Embryonic facial prominence (tissue), 1 donor: ENCODE data around the gene SNRPD2.

Experiments
- DNase-seq: peaks from one replicate; pipeline ENCODE4 v3.0.0-alpha.2; 2016; ENCODE audit errors: extremely low spot score

The SNRPD2 gene

GRCh38 chr19:45657520-45658167, 34.1 kb downstream of the SNRPD2 start:
- no peak for DNase-seq

DNA sequence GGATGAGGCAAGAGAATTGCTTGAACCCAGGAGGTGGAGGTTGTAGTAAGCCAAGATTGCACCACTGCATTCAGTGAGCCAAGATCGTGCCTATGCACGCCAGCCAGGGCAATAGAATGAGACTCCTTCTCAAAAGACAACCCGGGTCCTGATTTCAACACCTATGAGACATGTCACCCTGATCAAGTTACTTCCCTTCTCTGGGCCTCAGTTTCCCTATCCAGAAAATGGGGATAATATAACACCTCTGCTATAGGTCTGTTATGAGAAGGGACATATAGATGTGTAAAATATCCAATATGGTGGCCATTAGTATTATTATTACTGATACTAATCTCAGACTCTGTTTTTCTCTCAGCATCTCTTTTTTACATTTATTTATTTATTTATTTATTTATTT, 36.7 kb downstream of the SNRPD2 start:
- DNase-seq: no peak

DNA sequence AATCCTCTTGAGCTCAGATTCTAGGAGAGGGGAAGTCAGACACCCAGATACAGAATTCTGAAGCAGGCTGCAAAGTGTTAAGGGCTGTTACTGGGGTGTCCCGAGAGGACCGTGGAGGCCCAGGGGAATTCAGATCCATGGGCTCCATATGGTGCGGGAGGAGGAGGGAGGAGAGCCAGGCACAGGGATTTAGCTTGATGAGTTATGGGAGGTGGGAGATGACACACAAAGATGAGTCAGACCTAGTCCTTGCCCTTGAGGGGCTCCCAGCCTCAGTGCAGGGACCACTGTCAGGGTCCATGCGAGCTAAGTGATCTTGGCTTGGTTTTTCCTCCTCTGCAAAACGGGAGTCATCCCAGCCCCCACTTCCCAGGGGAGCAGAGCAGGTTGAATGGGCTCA, 38.1 kb downstream of the SNRPD2 start:
- no peak for DNase-seq

GRCh38 chr19:45650722-45651121, 41.0 kb downstream of the SNRPD2 start:
- DNase-seq: no peak

GRCh38 chr19:45646345-45646698, 45.4 kb downstream of the SNRPD2 start:
- no peak for DNase-seq

DNA sequence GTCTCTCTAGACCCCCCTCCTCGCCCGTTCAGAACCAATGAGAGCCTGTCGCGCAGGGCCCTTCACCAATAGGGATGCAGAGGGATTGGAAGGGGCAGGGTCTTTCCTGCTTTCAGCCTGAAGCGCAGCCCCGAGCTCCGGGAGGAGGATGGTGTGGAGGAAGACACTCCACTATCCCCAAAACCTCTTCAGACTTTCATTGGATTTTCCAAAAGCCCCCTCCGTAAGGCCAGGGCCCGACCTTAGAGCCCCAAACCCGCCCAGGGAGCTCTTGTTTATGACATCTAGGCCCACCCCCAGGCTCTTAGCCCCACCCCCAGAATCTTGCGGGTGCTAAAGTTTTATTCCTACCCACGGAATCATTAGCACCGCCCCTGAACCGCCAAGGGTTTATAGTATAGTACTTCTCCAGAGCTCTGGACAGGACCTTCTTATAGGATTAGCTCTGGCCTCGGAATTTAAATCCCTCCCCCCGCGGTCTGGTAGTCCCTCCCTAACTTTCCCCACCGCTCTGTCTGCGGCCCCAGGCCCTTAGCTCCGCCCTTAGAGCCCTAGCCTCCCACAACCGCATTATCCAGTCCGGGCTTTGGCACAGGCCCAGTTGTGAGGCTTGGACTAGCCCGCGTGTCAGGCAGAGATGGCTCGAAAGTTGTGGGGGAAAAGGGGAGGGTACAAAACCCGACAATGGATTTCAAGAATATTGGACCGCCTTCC, 46.0 kb downstream of the SNRPD2 start:
- DNase-seq: peak; percentile 58

- DNase-seq: no peak
These were observed 46.6 kb downstream of the SNRPD2 start for GRCh38 chr19:45645068-45645630.

DNA sequence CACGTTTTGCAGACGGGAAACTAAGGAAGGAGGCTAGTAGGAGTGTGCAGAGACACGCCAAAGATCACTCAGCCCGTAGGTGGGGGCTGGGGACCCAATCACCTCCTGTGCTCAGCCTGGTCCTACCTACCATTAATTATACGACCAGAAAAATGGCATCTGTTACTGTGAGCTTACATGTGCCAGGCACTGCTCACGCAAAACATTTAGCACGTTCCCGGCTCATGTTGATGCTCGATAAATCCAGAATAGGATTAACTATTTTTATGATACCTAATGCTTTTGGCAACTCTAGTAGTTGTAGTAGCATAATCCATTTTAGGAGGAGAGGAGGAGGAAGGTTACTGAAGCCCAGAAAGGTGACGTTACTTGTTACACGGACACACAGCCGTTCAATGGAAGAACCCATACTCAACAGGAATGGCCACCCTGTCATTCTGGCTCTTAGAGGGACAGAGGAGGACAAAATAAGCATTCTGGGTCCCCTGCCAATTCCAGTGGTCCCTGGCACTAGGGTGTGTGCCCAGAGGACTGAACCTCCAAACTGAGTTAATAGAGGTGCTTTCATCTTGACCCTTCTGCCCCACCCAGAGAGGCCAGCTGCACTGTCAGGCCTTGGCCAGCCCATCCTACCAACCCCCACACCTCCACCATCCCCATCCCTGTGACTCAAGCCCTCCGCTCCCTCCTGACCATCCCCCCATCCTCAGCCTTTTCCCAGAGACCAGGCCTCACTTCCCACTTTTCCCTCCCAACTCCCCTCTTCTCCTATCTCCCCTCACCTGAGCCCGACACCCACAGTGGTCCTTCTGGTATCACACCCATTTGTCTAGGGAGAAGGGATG, 47.6 kb downstream of the SNRPD2 start:
- no peak for DNase-seq

DNA sequence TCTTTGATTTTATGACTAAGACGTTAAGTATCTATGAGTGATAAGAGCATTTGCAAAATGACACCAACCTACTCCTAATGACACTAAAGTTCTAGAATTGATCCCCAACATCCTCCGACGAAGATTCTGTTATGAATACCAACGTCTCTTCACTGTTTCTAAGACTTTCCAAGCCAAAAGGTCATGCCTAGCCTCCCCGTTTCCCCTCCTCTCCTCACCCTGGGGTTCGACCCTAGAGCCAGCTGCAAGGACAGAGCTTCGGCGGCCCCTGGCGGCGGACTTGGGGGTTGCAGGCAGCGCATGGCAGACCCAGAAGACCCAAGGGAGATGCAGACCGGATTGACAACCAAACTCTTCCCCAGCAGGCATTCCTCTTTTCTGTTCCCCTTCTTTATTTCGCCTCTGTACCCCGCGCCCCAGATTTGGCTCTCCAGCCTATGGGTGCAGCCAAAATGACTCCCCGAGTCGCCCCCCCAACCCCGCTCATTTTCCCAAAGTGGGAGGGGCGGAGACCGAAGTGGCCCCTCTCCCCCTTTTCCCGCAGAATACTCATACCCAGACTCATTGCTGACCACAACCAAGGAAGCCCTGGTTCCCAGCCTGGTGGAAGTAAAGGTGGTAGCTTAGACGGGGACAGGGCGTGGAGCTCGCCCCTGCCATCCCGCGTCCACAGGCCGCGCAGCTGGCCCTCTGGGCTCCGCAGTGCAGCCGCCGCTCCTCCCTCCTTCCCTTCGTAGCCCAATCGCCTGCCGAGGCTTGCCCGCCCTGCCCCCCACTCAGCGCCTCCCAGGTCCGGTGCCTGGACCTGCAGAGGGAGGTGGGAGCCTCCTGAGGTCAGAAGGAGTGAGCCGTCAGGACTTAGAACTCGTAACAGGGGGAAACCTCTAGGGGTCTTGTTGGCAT, 48.5 kb downstream of the SNRPD2 start:
- DNase-seq: peak; percentile 74

DNA sequence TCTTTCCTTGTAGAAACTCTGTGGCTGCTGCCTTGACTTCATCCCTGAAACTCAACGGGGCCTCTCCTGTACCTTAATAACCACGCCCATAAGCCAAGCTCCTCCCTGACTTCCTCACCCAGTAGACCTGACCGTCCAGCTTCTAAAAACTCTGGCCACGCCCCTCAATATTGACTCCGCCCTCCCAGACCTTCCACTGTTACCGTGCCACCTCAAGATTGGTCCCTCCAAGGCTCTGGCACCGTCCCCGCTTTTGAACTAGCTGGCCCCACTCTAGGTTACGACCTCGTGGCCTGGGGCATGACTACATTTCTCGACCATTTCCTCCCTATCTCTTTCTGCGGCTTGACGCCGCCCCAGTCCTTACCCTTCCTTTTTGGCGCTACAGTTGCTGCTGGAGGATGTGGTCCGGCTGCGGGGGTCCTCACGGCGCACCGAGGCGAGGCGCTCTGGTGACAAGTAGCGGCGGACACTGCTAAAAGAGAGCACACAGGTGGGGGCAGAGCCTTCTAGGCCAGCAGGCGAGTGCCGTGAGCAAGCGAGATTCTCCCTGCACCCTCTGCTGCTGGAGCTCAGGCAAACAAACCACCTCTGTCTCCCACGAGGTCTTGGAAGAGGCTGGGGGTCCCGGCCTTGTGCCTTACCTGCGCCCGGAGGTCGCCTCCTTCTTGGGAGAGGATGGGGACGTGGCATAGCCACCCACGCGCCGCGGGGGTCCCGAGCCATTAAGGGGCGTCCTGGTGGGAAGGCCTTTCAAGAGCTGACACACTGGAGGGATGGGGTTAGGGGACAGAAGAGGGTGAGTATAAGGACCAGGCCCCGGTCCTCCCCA, 50.3 kb downstream of the SNRPD2 start:
- no peak for DNase-seq

DNA sequence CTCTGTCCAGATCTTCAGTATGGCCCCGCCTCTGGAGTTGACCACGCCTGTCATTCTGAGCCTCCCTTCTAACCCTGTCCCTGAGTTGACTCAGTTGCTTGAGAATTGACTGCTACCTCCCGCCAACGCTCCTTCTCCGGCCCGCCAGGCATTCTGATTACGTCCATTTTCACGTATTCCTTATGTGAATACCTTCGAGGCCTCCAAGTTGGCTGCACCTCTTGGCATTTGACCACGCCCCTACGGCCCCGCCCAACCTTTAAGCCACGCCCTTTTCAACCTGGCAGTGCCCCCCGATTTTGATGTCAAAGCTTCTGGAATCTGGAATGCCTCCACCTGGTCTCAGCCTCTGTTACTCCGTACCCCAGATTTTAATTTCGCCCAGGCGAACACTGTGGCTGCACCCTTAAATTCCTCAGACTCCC, 50.9 kb downstream of the SNRPD2 start:
- DNase-seq: no peak

GRCh38 chr19:45638930-45639729, 52.6 kb downstream of the SNRPD2 start, which contains the start of gene EML2:
Gene EML2 (minus strand): TSS chr19:45639397. CDS start chr19:45639376, 21 bp downstream.
- DNase-seq: no peak

- no peak for DNase-seq
These were observed 53.7 kb downstream of the SNRPD2 start for GRCh38 chr19:45637890-45638667.
